ENCODE results near the gene SGK1. TPM values are rescaled to one million over a fixed set of nuclear protein-coding genes. Genes with fewer than 3 reads are reported as not detected.

SGK1 gene
- total and polyA plus RNA-seq, 10 of the 15 experiments (the other 5 are each of a cell fraction or from before 2014, with no cell fraction given) = 0.62 to 5.1 (median 2.9) TPM

GRCh38 chr6:134174672-134175531 is 143.0 kb downstream of the SGK1 start (continued):
- TF ChIP-seq E2F4 (IDR thresholded peaks at IDR 0.05; ENCODE audit: low read depth, low read length) = no peak
- TF ChIP-seq RAD51 (IDR thresholded peaks at IDR 0.05) = no peak
- 0 out of 2 replicates have a peak, but pooled peaks have one; percentile 31 for TF ChIP-seq TCF3 (IDR thresholded peaks at IDR 0.05; ENCODE audit: borderline replicate concordance, insufficient read depth, low read depth, low read length)
- peak; percentile 99 for TF ChIP-seq POLR2A (IDR thresholded peaks at IDR 0.05; ENCODE audit: low read depth, low read length)
- peak; percentile 68; the same call in 1 of the 2 replicates for TF ChIP-seq TCF12 (IDR thresholded peaks at IDR 0.05; ENCODE audit: low read depth, low read length)
- TF ChIP-seq WRNIP1 (IDR thresholded peaks at IDR 0.05; ENCODE audit: borderline replicate concordance, low read depth, low read length) = no peak
- TF ChIP-seq, protein P1, sequence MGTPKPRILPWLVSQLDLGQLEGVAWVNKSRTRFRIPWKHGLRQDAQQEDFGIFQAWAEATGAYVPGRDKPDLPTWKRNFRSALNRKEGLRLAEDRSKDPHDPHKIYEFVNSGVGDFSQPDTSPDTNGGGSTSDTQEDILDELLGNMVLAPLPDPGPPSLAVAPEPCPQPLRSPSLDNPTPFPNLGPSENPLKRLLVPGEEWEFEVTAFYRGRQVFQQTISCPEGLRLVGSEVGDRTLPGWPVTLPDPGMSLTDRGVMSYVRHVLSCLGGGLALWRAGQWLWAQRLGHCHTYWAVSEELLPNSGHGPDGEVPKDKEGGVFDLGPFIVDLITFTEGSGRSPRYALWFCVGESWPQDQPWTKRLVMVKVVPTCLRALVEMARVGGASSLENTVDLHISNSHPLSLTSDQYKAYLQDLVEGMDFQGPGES (IDR thresholded peaks at IDR 0.05) = no peak
- 0 out of 2 replicates have a peak, but pooled peaks have one; percentile 44 for TF ChIP-seq GATAD2B (conservative IDR thresholded peaks at IDR 0.05; ENCODE audit: low read depth)
- TF ChIP-seq POLR2AphosphoS5 (IDR thresholded peaks at IDR 0.05; ENCODE audit: low read length) = peak; percentile 98
- 0 out of 2 replicates have a peak, but pooled peaks have one; percentile 20 for TF ChIP-seq RB1 (IDR thresholded peaks at IDR 0.05; ENCODE audit: borderline replicate concordance)
- peak in 1 of 2 experiments; percentile 36; a peak in 2 of 4 replicates for TF ChIP-seq BHLHE40 (IDR thresholded peaks at IDR 0.05; ENCODE audit: borderline replicate concordance in 1 of 2, low read depth in 2 of 2, low read length in 1 of 2)
- no peak for TF ChIP-seq CEBPB (IDR thresholded peaks at IDR 0.05; ENCODE audit: borderline replicate concordance in 1 of 2, low read depth in 2 of 2, low read length in 2 of 2)
- TF ChIP-seq POLR2AphosphoS2 (IDR thresholded peaks at IDR 0.05; ENCODE audit: low read depth, low read length) = 0 out of 2 replicates have a peak, but pooled peaks have one; percentile 60
- TF ChIP-seq MXI1 (IDR thresholded peaks at IDR 0.05; ENCODE audit: low read depth, low read length) = peak; percentile 63
- TF ChIP-seq POU2F2 (IDR thresholded peaks at IDR 0.05; ENCODE audit: borderline replicate concordance, low read depth, low read length) = peak; percentile 85; the same call in 2 of the 3 replicates
- no peak for TF ChIP-seq MTA2 (IDR thresholded peaks at IDR 0.05; ENCODE audit: low read depth)
- no peak for TF ChIP-seq HSF1 (IDR thresholded peaks at IDR 0.05; ENCODE audit: low read depth, low read length)
- TF ChIP-seq HDAC6 (IDR thresholded peaks at IDR 0.05; ENCODE audit: unreplicated experiment) = no peak
- peak; percentile 82; the same call in 1 of the 2 replicates for TF ChIP-seq CBX5 (IDR thresholded peaks at IDR 0.05; ENCODE audit: low read depth)
- TF ChIP-seq BMI1 (IDR thresholded peaks at IDR 0.05; ENCODE audit: borderline replicate concordance) = no peak
- TF ChIP-seq, protein P2, sequence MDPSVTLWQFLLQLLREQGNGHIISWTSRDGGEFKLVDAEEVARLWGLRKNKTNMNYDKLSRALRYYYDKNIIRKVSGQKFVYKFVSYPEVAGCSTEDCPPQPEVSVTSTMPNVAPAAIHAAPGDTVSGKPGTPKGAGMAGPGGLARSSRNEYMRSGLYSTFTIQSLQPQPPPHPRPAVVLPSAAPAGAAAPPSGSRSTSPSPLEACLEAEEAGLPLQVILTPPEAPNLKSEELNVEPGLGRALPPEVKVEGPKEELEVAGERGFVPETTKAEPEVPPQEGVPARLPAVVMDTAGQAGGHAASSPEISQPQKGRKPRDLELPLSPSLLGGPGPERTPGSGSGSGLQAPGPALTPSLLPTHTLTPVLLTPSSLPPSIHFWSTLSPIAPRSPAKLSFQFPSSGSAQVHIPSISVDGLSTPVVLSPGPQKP (IDR thresholded peaks at IDR 0.05; ENCODE audit: low read depth, low read length) = no peak; the same call in 1 of the 2 replicates
- peak; percentile 23; the same call in 1 of the 2 replicates for TF ChIP-seq ZNF384 (IDR thresholded peaks at IDR 0.05; ENCODE audit: borderline replicate concordance, low read depth, low read length)
- 0 out of 2 replicates have a peak, but pooled peaks have one; percentile 8 for TF ChIP-seq LARP7 (IDR thresholded peaks at IDR 0.05)
- 0 out of 2 replicates have a peak, but pooled peaks have one; percentile 5 for TF ChIP-seq SPI1 (IDR thresholded peaks at IDR 0.05; ENCODE audit: borderline replicate concordance, insufficient read depth, low read depth, low read length)
- no peak for TF ChIP-seq PAX5 (IDR thresholded peaks at IDR 0.05; ENCODE audit: borderline replicate concordance, low read depth, low read length)
- TF ChIP-seq SMAD5 (IDR thresholded peaks at IDR 0.05; ENCODE audit: low read depth) = peak; percentile 73; the same call in 1 of the 2 replicates
